Stimulated activated CD8-positive, alpha-beta memory T cell treated with anti-CD3 and anti-CD28 coated beads, Interleukin-2, amount 100 ng/mL, for 48 hours (primary cell): ENCODE results near the gene CBFA2T3.
"Not testable (repeated sequence)": the region's sequence is repeated elsewhere in the genome, so short reads cannot be mapped to it uniquely, and the experiment has no call there.

Experiments used
- DNase-seq, 2 donors: peaks; one replicate each; pipeline ENCODE4 v3.0.0-alpha.2; 2020; ENCODE audit warnings: low read depth in 2 of 2

The CBFA2T3 gene

DNA sequence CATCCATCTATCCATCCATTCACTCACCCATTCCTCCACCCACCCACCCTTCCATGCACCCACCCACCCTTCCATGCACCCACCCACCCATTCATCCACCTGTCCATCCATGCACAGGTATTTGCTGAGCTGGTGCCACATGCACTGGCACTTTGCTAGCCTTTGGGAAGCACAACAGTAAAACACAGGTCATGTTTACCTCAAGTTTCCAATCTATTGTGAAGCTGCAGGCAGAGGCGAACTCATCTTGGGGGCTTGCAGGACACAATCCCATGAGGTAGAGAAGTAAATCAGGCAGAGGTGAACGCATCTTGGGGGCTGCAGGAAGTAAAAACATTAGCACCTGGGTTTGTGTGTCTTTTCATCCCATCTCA, 35.6 kb upstream of the CBFA2T3 start:
- DNase-seq: no peak

- no peak for DNase-seq
These were observed 35.1 kb upstream of the CBFA2T3 start for GRCh38 chr16:89011909-89012621.

- no peak for DNase-seq
These were observed 33.4 kb upstream of the CBFA2T3 start for GRCh38 chr16:89010210-89010925.

DNA sequence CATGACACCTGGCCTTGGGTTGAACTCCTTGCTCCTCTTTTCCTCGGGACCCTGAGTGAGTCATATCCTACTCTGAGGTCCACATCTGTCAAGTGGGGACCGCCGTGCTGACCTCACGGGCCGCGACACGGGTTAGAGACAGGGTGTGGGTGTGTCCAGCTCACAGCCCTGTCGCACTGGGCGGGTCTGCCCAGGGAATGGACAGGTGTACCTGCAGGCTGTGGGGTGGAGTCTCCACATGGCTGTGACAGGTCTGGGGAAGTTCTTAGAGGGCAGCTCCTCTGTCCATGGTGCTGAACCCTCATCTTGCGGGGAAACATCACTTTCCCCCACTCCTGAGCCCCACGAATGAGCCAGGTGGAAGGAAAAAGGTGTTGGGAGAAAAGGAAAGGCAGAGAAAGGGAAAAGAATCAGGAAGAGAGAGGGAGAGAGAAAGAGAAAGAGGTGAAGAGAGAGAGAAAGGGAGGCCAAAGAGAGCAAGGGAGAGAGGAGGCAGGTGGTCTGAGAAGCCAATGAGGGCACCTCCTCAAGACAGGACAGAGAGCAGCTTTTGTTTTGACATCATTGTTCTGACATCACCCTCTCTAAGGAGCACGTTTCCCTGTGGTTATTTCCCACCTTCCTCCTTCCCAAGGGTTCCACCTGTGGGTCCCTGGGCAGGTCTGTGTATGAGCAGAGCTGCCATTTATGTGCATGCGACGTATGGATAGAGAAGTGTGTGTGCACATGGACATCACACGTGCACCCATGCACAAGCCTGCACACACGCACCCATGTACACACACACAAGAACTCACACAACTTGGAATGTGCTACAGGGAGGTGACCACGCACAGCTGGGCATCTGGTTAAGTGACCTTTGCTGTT, 32.6 kb upstream of the CBFA2T3 start:
- DNase-seq: no peak

DNA sequence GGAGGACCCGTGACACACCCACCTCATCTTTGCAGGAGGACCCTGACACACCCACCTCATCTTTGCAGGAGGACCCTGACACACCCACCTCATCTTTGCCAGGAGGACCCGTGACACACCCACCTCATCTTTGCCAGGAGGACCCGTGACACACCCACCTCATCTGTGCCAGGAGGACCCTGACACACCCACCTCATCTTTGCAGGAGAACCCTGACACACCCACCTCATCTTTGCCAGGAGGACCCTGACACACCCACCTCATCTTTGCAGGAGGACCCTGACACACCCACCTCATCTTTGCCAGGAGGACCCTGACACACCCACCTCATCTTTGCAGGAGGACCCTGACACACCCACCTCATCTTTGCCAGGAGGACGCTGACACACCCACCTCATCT, 31.8 kb upstream of the CBFA2T3 start:
- not testable (repeated sequence) for DNase-seq

- DNase-seq: no peak
These were observed 30.6 kb upstream of the CBFA2T3 start for GRCh38 chr16:89007371-89008249.

DNA sequence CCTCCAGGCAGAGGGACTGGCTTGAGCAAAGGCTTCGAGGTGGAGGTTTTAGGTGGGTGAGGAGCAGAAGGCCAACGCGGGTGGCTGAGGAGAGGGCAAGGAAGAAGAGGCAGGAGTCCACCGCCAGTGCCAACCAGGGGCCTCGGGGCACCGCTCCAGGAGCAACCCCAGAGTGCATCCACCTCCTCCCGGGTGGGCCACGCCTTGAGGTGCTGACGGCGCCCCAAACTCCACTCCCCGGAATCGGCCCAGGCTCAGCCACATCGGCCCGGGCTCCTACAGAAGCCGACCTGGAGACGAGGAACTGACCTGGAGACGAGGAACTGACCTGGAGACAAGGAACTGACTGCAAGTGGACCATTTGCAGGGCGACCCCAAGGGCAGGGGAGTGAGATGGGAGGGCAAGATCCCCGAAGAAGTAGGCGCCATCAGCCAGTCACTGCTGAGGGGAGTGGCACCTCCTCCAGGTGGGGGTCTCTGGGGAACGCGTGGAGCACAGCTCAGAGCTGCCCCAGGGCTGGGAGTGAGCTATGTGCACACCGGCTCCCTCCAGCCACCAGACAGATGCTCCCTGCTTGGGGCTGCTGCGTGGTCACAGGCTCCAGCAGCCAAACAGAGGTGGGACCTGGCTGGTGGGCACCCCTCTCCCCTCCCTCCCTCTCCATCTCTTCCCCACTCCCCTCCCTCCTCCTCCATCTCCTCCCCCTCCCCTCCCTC, 29.2 kb upstream of the CBFA2T3 start:
- DNase-seq: no peak

GRCh38 chr16:89005201-89006035, 28.4 kb upstream of the CBFA2T3 start:
- no peak for DNase-seq

DNA sequence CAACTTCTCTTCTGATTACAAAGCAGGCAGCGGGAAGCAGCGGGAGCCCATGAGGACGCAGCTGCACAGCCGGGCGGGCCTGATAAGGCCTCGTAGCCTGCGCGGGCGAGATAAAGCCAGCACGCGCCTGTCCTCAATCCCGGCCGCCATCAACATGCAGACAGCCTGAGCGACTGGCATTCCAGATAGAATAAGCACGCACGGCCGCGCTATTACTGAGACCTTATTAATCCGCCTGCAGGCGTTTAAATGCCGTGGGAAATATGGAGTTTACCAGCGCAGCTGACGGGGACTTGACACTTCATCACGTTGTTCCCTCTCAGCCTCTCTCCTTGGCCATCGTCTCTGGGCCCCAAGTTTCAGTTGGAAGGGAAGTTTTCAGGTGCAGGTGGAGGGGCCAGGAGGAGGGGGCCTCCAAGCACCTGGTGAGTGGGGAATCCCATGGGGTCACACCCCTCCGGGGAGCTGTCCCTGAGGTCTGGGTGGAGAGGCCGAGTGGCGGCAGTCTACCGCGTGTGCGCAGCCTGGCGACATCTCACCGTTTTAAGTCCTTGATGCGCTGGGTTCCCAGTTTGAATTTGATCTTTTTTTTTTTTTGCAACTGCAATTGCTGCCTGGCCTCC, 27.3 kb upstream of the CBFA2T3 start:
- DNase-seq: no peak

- DNase-seq: no peak
These were observed 26.8 kb upstream of the CBFA2T3 start for GRCh38 chr16:89003831-89004208.

- no peak for DNase-seq
These were observed 26.1 kb upstream of the CBFA2T3 start for GRCh38 chr16:89002851-89003830.

DNA sequence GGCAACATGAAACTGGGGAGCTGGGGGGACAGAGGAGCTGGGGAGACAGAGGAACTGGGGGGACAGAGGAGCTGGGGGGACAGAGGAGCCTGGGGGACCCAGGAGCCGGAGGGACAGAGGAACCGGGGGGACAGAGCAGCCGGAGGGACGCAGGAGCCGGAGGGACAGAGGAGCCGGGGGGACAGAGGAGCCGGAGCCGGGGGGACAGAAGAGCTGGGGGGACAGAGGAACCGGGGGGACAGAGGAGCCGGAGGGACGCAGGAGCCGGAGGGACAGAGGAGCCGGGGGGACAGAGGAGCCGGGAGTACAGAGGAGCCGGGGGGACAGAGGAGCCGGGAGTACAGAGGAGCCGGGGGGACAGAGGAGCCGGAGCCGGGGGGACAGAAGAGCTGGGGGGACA, 25.1 kb upstream of the CBFA2T3 start:
- DNase-seq: not testable (repeated sequence)

GRCh38 chr16:89001117-89002027, 24.4 kb upstream of the CBFA2T3 start:
- no peak for DNase-seq

- no peak for DNase-seq
These were observed 23.4 kb upstream of the CBFA2T3 start for GRCh38 chr16:89000207-89000959.

DNA sequence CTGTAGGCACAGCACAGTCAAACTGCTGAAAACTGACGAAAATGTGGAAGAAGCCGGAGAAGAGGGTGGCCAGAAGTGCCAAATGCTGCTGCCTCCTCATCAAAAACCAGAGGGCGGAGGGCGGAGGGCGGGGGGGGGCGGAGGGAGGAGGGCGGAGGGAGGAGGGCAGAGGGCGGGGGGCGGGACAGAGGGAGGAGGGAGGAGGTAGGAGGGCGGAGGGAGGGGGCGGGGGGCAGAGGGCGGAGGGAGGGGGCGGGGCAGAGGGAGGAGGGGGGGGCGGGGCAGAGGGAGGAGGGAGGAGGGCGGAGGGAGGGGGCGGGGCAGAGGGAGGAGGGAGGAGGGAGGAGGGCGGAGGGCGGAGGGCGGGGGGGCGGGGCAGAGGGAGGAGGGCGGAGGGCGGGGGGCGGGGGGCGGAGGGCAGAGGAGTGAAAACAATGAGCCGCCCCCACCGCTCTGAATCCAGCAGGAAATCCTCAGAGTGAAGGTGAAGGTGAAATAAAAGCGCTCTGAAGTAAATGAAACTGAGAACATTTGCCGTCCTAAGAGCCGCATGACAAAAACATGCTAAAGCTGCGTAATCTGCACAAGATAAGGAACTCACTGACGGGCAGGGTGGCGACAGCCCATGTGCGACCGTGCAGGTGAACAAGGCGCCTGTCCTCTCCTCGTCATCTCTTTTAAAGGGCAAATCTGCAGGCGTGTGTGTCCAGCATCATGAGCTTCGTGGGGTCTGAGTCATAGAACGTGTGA, 22.6 kb upstream of the CBFA2T3 start:
- no peak for DNase-seq
